SIG-M5 treated with dmso at 0.1 percent for 504 hours (cell line): ENCODE measurements around the gene PDIA2.
"Not testable (repeated sequence)": the region's sequence is repeated elsewhere in the genome, so short reads cannot be mapped to it uniquely, and the experiment has no call there.

Experiments used
- DNase-seq: peaks from one replicate; lab custom pipeline; 2025; ENCODE audit not compliant: unreplicated experiment; lab: John Stamatoyannopoulos, UW

PDIA2 gene

DNA sequence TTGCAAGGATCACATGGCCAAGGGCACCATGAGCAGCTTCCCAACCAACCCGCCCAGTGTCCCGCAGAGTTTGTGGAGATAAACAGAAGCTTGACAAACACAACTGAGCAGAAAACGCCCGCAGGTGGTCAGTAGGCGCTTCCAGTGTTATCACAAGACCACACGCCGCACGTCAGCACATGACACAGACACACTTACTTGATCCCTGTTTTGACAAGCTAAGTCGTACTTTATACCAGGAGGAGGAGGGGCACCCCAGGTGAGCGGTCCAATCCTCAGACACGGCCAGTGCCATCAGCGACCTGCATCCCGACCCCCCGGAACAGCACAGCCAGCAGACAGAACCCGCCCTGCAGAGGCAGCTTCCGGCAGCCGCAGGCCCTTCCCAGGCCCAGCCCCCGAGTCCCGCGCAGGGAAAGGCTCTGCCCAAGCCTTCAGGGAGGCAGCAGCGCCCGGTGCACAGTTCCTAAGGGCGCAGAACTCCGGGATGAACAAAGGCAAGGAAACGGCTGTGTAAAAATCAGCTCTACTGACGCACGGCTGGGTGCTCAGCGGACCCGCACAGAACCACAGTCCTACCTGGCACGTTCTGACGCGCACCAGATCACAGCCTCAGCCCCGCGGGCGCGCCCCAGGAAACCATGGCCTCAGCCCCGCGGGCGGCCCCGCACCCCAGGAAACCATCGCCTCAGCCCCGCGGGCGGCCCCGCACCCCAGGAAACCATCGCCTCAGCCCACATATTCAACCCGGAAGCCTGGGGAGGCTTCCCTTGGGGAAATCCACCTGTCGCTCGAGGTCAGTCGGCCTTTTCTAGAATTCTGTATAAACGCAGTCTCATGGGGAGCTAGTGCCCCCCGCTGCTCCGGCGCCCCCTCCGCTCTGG is 41.7 kb downstream of the PDIA2 start:
- no peak for DNase-seq

GRCh38 chr16:325375-326145 is 42.6 kb downstream of the PDIA2 start:
- no peak for DNase-seq

- DNase-seq, result no peak
Measured at GRCh38 chr16:330741-331140, 47.8 kb downstream of the PDIA2 start.

DNA sequence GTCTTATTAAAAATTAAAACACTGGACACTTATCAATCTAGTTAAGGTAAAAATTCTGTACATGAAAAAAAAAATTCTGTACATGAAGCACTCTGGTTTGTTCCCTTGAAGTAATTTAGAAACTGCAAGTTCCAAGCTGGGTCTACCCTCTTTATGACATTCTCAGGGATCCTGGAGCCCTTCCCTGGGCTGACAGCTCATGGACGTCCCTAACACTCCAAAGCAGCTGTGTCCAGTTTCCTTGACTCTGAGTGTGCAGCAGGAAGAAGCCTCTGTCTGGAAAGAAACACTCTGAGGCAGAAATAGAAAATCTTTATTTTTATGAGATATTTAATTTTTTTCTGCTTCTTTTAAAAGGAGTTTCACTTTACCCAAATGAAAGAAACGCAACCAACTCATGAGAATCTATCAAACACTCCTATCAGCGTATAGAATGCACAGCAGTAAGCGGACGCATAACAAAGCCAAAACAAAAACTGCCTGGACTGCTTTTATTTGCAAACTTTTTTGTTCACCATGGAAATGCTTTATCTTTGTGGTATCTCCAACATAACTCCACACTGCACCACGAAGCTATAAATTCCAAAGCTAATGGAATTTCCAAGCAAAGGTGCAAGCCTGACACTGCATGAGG is 48.3 kb downstream of the PDIA2 start:
- not testable (repeated sequence) for DNase-seq

DNA sequence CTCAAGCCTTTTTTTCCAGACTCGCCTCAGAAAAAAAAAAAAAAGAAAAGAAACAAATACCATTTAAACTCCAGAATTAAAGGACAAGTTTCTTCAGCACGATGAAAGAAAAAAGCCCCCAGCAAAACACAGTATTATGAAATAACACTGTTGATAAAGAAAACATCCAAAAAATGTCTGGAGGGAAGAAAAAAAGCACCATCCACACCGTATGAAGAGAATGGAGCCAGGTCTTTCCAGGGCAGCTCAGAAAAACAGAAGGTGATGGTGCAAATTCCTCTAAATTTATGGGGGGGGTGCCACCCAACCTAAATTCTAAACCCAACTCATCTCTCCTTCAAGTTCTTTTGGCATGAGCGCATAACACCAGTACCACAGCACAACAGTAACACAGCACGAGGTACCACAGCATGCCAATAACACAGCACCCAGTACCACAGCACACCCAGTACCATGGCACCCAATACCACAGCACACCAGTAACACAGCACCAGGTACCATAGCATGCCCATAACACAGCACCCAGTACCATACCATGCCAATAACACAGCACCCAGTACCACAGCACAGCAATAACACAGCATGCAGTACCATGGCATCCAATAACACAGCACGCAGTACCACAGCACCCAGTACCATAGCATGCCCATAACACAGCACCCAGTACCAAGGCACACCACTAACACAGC is 50.6 kb downstream of the PDIA2 start:
- no peak for DNase-seq

- DNase-seq, result not testable (repeated sequence)
Measured at GRCh38 chr16:334164-334832, 51.3 kb downstream of the PDIA2 start.

- DNase-seq, result not testable (repeated sequence)
Measured at GRCh38 chr16:334861-335632, 52.1 kb downstream of the PDIA2 start.

GRCh38 chr16:336269-336668 is 53.3 kb downstream of the PDIA2 start:
- no peak for DNase-seq
